Breast epithelium (tissue), 3 donors: Measurements from ENCODE around the gene PERP.

Experiments used
- POLR2AphosphoS5 ChIP-seq, 3 donors: sonication (generic); formaldehyde crosslinking; IDR thresholded peaks; one replicate each; pipeline ENCODE4 v1.6.1; 2017; ENCODE audit warnings: antibody characterized with exemption in 3 of 3
- TF ChIP-seq, protein P1 (sequence below), 3 donors: fragments of 450-650 bp; IDR thresholded peaks; one replicate each; pipeline ENCODE4 v1.5.1; 2016 to 2017; ENCODE audit warnings: antibody characterized with exemption in 3 of 3, mild to moderate bottlenecking in 3 of 3, moderate library complexity in 3 of 3

DNA sequence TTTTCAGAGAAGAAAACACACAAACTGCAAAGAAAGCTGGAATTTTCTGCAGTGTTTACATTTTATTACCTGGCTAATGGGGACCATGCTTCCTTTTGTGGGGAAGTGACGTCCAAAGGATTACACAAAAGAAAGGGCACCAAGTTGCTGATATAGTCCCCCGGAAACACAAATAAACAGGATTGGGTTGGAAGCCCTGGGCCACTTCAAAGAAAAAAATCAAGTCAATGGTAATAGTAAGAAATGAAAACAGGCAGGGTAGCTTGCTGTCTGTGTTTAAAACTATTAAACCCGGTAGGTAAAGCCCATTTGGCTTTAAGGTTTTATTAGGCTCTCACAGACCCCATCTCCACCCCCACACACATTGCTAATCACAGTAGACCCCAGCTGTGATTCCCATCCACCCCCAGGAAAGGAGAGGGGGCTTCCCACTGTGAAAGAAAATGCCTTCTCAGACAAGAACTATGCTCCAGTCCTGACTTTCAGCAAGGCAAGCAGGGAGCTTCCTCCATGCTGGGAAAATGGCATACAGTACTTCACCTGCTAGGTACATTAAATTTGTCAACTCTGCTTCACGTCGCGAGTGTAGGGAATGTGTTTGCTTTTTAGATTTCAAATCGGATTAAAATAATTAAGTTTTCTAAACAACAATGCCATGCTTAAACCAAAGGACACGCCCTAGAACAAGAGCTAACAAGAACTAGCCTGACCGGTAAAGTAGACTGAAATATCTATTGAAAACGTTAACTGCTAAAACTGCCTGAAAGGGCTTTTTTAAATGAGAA, 1.1 kb downstream of the PERP start:
- TF ChIP-seq, protein P1, sequence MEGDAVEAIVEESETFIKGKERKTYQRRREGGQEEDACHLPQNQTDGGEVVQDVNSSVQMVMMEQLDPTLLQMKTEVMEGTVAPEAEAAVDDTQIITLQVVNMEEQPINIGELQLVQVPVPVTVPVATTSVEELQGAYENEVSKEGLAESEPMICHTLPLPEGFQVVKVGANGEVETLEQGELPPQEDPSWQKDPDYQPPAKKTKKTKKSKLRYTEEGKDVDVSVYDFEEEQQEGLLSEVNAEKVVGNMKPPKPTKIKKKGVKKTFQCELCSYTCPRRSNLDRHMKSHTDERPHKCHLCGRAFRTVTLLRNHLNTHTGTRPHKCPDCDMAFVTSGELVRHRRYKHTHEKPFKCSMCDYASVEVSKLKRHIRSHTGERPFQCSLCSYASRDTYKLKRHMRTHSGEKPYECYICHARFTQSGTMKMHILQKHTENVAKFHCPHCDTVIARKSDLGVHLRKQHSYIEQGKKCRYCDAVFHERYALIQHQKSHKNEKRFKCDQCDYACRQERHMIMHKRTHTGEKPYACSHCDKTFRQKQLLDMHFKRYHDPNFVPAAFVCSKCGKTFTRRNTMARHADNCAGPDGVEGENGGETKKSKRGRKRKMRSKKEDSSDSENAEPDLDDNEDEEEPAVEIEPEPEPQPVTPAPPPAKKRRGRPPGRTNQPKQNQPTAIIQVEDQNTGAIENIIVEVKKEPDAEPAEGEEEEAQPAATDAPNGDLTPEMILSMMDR (IDR thresholded peaks at IDR 0.05): no peak
- peak in 1 of 3 donors; percentile 46 for TF ChIP-seq POLR2AphosphoS5 (IDR thresholded peaks at IDR 0.05)
